ENCODE data around the gene CASP9. TPM values are rescaled to one million over a fixed set of nuclear protein-coding genes. Genes with fewer than 3 reads are reported as not detected.
A peak's percentile ranks its signal among the peaks of the same experiment; 100 is the strongest.

The CASP9 gene
- total RNA-seq, 2 donors from 2014 or later, result 14.5 to 15.5 TPM

GRCh38 chr1:15506831-15507230 is 17.2 kb downstream of the CASP9 start:
- Histone ChIP-seq H3K36me3 (no peaks in the 10 kb centered on the region), H3K27me3 (no peaks in the 10 kb centered on the region), H3K9ac (ENCODE audit: low read depth in 2 of 2, low read length in 2 of 2) (no peak overlapping the region), H3K27ac (no peak overlapping the region), H3K4me3 (no peak overlapping the region), H3K4me1 (no peaks in the 10 kb centered on the region), H3K9me3 (no peaks in the 10 kb centered on the region)
- DNase-seq, result no peak
- no peak for TF ChIP-seq CTCF (IDR thresholded peaks at IDR 0.05)
- intact Hi-C loops (cut with DNase I), result no loop called here

DNA sequence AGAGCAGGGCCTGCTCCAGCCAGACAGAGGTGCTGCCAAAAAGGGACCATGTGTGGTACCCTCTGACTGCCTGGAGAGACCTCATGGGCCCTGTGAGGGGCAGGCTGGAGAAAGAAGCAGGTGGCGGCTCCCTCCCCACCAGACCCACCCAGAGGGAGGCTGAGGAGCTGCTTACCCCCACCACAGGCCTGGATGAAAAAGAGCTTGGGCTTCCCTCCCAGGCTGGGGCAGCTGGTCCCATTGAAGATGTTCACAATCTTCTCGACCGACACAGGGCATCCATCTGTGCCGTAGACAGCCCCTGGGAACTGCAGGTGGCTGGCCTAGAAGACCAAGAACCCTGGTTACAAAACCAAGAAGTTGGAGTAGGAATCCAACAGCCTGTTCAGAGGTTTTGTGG is 19.6 kb downstream of the CASP9 start:
- TF ChIP-seq CTCF (IDR thresholded peaks at IDR 0.05), result no peak
- H3K9me3 ChIP-seq, result no peaks in the 10 kb centered on the region
- no peaks in the 10 kb centered on the region for H3K27me3 ChIP-seq
- intact Hi-C loops (cut with DNase I), result loop anchor here (5.0 kb wide), 1 partner anchor 187 kb away; no protein-coding TSS in a partner anchor
- no peaks in the 10 kb centered on the region for H3K36me3 ChIP-seq
- no peak overlapping the region for H3K9ac ChIP-seq (ENCODE audit: low read depth in 2 of 2, low read length in 2 of 2)
- no peak overlapping the region for H3K27ac ChIP-seq
- H3K4me3 ChIP-seq, result no peak overlapping the region
- no peaks in the 10 kb centered on the region for H3K4me1 ChIP-seq
- DNase-seq, result no peak

DNA sequence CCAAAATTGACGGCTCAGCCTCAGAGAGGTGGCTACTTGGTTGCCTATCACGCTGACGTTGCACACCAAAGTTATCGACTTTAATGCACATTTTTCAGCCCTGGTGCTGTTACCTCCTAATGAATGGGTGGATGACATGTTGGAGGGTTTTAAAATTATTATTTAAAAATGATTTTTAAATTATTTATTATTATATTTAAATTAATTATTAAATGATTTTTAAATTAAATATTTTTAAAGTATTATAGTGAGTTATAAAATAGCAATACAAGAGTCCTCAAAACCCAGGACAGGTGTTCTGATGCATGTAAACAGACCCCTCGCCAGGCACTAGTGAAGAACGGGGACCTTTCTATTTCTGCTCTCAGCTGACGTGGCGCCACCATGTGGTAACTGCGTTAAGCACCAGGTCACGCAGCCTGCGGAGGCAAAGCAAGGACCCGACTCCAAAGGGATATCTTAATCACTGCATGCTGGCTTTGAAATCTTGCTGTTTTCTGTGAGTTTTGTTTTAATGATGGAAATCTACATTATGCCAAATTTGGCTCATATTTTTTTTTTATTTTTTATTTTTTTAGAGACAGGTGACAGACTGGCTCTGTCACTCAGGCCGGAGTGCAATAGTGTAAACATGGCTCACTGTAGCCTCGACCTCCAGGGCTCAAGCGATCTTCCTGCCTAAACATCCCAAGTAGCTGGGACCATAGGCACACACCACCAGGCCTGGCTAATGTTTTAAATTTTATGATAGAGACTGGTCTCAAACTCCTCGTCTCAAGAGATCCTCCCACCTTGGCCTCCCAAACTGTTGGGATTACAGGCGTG is 22.6 kb downstream of the CASP9 start:
- intact Hi-C loops (cut with DNase I), result loop anchor here (5.0 kb wide), 1 partner anchor 184 kb away; no protein-coding TSS in a partner anchor
- Histone ChIP-seq H3K9me3 (no peaks in the 10 kb centered on the region), H3K4me3 (no peak overlapping the region), H3K36me3 (no peaks in the 10 kb centered on the region), H3K27me3 (no peaks in the 10 kb centered on the region), H3K4me1 (no peaks in the 10 kb centered on the region), H3K9ac (ENCODE audit: low read depth in 2 of 2, low read length in 2 of 2) (no peak overlapping the region), H3K27ac (no peak overlapping the region)
- DNase-seq, result peak; percentile 66
- TF ChIP-seq CTCF (IDR thresholded peaks at IDR 0.05), result peak; percentile 79

DNA sequence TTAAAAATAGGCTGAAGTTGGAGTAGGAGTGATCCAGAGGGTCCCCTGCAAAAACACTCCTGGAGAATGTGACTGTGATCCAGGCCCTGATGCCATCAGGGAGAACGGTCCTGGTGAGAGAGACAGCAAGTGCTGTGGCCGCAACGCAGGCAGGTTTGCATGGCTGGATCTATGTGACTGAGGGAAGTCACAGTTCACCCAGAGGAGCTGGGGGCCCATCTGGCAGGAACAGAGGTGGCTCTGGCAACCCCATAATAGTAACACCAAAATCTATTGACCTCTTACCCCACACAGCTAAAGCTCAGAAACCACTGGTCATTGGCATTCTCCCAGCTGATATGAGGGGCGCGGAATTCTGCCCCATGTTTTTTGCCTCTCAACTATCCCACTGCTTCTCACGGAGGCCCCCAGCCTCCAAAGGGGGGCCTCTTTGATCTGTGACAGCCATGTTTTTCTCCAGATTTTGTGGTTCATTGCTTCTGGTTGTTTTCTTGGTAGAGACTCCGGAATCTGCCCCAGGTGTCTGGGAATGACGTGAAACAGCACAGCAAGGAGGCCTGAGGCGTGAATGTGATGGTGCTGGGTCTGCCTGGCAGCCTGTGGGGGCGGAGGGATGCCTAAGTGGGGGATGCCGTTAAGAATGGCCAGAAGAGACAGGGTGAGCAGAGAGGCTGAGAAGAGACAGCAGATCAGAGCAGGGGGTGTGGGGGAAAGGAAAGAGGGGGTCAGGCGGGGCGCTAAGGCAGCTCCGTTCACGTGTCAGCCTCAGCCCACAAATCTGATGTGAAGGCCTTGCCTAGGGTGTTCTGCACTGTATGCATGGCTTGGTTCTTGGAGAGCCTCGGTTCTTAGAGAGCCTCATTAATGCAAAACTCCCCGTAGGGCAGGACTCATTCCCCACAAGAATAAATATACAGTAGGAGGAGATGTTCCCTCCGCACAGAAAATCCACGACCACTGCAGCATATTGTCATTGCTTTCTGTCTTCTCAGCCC is 23.5 kb downstream of the CASP9 start:
- Histone ChIP-seq H3K27me3 (no peaks in the 10 kb centered on the region), H3K9me3 (no peaks in the 10 kb centered on the region), H3K4me3 (no peak overlapping the region), H3K27ac (no peak overlapping the region), H3K4me1 (no peaks in the 10 kb centered on the region), H3K9ac (ENCODE audit: low read depth in 2 of 2, low read length in 2 of 2) (no peak overlapping the region), H3K36me3 (no peaks in the 10 kb centered on the region)
- intact Hi-C loops (cut with DNase I), result loop anchor here (5.0 kb wide), 1 partner anchor 183 kb away; no protein-coding TSS in a partner anchor
- DNase-seq, result no peak
- TF ChIP-seq CTCF (IDR thresholded peaks at IDR 0.05), result no peak

DNA sequence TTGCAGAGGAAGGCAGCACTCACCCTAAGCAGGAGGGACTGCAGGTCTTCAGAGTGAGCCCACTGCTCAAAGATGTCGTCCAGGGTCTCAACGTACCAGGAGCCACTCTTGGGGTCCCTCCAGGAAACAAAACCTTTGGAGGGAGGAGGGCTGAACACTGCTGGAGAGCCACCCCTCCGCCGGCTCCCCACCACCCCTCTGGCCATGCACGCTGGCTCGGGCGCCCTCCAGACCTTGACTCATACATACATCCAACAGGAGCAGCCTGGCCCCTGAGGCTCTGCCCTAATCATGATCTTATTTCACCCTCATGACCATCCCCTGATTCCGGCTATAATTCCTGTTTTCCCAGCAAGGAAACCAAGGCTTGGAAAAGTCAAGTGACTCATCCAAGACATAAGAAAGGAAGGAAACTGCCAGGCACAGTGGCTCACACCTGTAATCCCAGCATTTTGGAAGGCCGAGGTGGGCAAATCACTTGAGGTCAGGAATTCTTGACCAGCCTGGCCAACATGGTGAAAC is 30.1 kb downstream of the CASP9 start:
- no peak overlapping the region for H3K9ac ChIP-seq (ENCODE audit: low read depth in 2 of 2, low read length in 2 of 2)
- no peak for DNase-seq
- no peaks in the 10 kb centered on the region for H3K4me1 ChIP-seq
- no peak overlapping the region for H3K27ac ChIP-seq
- H3K27me3 ChIP-seq, result no peaks in the 10 kb centered on the region
- TF ChIP-seq CTCF (IDR thresholded peaks at IDR 0.05), result no peak
- intact Hi-C loops (cut with DNase I), result no loop called here
- H3K9me3 ChIP-seq, result no peaks in the 10 kb centered on the region
- no peaks in the 10 kb centered on the region for H3K36me3 ChIP-seq
- H3K4me3 ChIP-seq, result no peak overlapping the region
